HG03460 (cell line): Measurements from ENCODE around the gene AHCY.
"Not testable (repeated sequence)": the region's sequence is repeated elsewhere in the genome, so short reads cannot be mapped to it uniquely, and the experiment has no call there.

Experiments used
- ATAC-seq: cut with Tn5 transposase; IDR thresholded peaks from one replicate; pipeline ENCODE4 v1.9.1; 2021; ENCODE audit not compliant: unreplicated experiment

The AHCY gene

GRCh38 chr20:34262488-34263288, 40.5 kb downstream of the AHCY start:
- no peak for ATAC-seq

DNA sequence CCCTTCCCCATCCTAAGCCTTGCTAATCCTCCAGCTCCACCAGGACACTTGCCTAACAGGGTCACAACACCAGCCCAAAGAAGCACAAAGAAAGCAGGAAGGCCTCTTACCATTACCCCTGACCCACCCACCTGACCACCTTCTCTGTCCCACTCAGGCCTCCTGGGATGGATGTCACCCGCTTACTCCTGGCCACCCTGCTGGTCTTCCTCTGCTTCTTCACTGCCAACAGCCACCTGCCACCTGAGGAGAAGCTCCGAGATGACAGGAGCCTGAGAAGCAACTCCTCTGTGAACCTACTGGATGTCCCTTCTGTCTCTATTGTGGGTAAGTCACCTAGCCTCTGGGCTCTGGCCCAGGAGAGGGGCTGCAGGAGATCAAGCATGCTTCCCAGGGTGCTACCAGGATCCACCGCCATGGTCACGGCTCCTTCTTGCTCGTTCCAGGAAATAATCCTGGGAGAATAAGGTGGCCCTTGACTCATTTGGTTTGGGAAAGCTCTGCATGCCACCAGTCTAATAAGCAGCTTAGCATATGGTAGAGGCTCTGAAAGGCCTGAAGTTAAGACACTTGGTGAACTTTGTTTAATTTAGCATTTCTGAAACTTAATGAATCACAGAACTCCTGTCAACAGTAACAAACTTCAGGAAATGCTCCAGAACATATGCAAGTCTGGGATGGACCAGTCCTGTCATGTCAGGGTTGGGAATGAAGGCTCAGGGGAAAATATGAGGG, 42.8 kb downstream of the AHCY start:
- no peak for ATAC-seq

DNA sequence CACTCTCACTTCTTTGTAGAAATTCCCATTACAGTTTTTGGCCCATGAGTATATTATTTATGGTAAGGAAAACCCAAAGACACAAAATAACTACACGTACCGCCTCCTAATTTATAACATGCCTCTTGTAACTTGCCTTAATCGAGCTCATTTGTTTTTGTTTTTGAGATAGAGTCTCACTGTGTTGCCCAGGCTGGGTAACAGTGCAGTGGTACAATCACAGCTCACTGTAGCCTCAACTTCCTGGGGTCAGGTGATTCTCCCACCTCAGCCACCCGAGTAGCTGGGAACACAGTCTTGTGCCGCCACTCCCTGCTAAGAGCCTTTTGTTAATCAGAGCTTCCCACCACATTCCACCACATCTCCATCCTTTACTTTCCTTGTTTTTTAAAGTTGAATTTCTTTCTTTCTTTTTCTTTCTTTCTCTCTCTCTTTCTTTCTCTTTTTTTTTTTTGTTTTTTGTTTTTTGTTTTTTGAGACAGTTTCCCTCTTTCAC, 46.5 kb downstream of the AHCY start:
- ATAC-seq = no peak

GRCh38 chr20:34254979-34255378, 48.2 kb downstream of the AHCY start:
- no peak for ATAC-seq

GRCh38 chr20:34252431-34253086, 50.6 kb downstream of the AHCY start:
- ATAC-seq = not testable (repeated sequence)

- ATAC-seq = no peak
Observed at GRCh38 chr20:34251619-34252018, 51.5 kb downstream of the AHCY start.

- ATAC-seq = no peak
Observed at GRCh38 chr20:34250005-34250404, 53.1 kb downstream of the AHCY start.

DNA sequence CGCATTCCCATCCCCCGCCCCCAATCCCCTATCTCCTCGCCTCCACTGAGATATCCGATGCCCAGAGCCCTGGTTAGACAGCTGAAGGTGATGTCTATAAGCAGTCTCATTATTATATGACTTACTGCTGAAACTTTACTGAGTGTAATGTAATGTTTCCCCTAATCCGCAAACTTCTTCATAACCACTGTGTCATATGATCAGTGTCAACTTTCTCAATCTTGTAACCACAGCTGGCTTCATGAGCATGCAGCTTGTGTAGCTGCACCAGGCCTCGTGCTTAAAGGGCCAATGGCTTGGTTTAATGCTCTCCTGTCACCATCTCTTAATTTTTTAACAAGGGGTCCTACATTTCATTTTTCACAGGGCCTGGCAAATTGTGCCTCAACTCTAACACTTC, 53.9 kb downstream of the AHCY start:
- ATAC-seq = peak; percentile 68

DNA sequence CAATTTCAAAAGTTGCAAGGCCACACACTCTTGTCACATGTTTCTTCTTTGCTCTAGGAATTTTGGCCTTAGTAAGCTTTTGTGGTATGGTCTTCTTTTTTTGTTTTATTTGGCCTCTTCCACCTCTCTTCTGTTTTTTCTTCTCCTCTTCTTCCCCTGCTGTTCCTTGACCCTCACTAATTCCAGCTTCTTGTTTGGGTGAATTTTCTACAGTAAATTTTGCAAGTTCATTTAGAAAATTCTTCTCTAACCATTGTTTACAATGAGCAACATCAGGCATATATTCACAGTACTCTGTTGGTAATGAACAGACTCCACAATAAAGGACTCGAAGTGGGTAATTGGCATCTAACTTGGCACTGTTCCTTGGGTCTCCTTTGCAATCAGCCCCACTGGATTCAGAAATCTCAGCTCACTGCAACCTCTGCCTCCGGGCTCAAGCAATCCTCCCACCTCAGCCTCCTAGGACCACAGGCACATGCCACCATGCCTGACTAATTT, 57.0 kb downstream of the AHCY start:
- ATAC-seq = no peak

GRCh38 chr20:34243377-34243776, 59.8 kb downstream of the AHCY start:
- no peak for ATAC-seq

DNA sequence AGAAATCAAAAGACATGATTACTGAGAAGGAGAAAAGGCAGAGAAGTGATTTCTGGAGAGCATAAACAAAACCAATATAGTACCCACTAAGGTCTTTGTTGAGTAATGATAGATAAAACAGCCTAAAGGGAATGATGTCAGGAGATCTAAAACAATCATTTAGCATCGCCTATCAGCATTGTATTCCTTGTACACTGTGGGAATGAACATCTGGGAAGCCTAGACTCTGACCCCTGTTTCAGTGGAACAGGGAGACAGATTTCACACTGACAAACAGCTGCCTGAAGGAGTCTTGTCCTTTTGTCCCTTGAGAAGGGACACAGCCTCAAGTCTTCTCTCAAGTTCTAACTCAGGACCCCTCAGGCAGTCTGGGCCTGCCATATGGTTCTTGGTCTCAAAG, 60.3 kb downstream of the AHCY start:
- ATAC-seq = no peak

DNA sequence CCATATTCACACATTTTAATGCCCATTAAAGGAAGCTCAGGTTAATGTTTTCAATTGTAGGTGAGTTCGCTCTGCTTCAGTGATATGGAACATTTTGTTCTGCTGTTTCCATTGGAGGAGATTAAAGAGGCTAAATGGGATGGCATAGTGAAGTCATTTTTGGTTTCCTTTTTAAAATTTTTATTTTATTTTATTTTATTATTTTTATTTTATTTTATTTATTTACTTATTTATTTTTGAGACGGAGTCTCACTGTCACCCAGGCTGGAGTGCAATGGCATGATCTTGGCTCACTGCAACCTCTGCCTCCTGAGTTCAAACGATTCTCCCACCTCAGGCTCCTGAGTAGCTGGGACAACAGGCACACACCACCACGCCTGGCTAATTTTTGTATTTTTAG, 61.1 kb downstream of the AHCY start:
- not testable (repeated sequence) for ATAC-seq

GRCh38 chr20:34240693-34241615, 62.2 kb downstream of the AHCY start, which contains the start of gene ASIP:
Gene ASIP (plus strand): TSS chr20:34241423. CDS start chr20:34260375, 18,952 bp downstream.
- no peak for ATAC-seq

GRCh38 chr20:34240121-34240520, 63.0 kb downstream of the AHCY start:
- no peak for ATAC-seq

- no peak for ATAC-seq
Observed at GRCh38 chr20:34237942-34238341, 65.2 kb downstream of the AHCY start.

DNA sequence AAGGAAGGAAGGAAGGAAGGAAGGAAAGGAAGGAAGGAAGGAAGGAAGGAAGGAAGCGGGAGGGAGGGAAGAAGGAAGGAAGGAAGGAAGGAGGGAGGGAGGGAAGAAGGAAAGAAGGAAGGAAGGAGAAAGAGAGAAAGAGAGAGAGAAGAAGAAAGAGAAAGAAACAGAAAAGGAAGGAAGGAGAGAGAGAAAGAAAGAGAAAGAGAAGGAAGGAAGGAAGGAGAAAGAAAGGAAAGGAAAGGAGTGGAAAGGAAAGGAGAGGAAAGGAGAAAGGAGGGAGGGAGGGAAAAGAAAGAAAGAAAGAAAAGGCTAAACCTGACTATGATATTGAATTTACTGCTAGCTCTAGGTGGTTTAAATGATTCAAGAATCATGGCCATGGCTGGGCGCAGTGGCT, 67.3 kb downstream of the AHCY start:
- no peak for ATAC-seq

DNA sequence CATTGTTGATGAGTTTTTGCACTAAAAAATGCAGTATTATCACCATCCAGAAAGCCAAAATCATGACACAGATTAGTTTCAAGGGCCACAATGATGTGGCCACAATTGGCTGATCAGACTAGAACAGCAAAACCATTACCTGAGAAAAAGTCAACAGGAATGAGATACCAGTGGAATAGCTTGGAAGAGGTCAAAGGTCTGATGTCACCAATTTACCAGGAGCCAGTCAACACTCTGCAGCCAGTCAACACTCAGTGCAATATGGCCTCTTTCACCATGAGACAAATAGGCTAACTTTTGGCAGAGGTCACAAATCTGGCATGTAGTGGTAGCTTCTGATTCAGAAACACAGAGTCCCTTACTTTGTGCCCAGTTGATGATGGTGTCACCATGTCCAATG, 69.5 kb downstream of the AHCY start:
- ATAC-seq = no peak

DNA sequence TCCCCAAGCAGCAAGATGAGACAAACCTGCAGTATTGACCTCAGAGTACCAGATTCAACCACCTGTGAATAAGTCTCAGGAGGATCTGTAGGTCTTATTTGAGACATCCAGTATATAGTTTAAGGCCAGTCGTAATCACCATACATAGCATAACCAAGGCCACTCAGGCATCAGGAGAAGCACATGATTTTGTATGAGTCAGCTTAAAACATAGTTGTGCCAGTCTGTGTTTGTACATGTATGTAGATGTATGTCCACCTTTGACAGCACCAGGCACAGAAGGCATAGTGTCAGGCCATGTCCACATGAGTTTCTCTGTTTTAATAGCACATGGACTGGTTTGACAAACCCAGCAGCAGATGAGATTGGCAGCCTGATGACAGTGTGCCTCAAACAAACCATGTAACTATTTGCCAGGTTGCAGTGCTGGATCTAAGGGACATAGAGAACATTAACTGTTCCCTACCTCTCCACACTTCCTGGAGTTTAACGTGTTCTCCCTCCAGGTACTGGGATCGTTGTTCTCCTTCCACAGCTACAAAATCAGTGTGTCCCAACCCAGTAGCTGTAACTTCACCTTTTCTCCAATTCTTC, 70.6 kb downstream of the AHCY start:
- no peak for ATAC-seq

DNA sequence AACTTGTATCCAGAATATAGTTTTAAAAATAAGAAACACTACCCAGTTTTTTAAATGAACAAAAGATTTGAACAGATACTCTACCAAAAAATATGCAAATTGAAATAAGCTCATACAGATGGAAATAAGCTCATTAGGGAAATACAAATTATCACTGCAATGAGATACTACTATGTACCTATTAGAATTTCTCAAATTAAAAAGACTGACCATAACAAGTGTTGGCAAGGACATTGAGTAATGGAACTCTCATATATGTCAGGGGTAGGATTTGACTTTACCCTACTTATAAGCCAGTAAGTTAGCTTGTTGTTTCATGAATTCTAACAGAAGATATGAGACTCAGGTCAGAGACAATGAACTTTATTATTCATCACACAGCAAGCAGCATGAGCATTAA, 71.5 kb downstream of the AHCY start:
- no peak for ATAC-seq
